PC-3 (cell line): ENCODE data around the gene ADARB2. TPM values are rescaled to one million over a fixed set of nuclear protein-coding genes. Genes with fewer than 3 reads are reported as not detected.

ENCODE experiments used
- ATAC-seq: fragments of 200-7000 bp; cut with Tn5 transposase; 2 replicates; pipeline ENCODE4 v1.9.1; 2020; ENCODE audit warnings: mild to moderate bottlenecking, moderate library complexity
- BruUV-seq: library from RNA; stranded (reverse); fragments of 400-500 nt; replicated peaks from 2 replicates; lab custom pipeline; 2021; lab: Mats Ljungman, UMichigan
- CTCF ChIA-PET: fragments of 300-600 bp; sonication (Branson Sonifier 250); formaldehyde crosslinking; loops from one replicate; lab custom pipeline; 2022; ENCODE audit warnings: antibody characterized with exemption; lab: Charles Lee
- POLR2A ChIA-PET: fragments of 300-600 bp; sonication (Branson Sonifier 250); formaldehyde crosslinking; loops from one replicate; lab custom pipeline; 2022; ENCODE audit warnings: antibody characterized with exemption; ENCODE audit not compliant: unreplicated experiment; lab: Charles Lee
- DNase-seq: peaks from one replicate; pipeline ENCODE4 v3.0.0-alpha.2; 2015
- H2AFZ ChIP-seq: fragments of 300-600 bp; sonication (generic); 2 replicates; pipeline ENCODE4 v1.6.0; 2016; ENCODE audit warnings: antibody characterized with exemption, low read length
- H3F3A ChIP-seq: fragments of 300-600 bp; sonication (generic); one replicate; pipeline ENCODE4 v1.6.0; 2017; ENCODE audit warnings: antibody characterized with exemption, low read length, control low read depth, mild to moderate bottlenecking; ENCODE audit not compliant: unreplicated experiment
- H3K27ac ChIP-seq: fragments of 300-600 bp; sonication (generic); 2 replicates; pipeline ENCODE4 v1.5.1; 2016; ENCODE audit warnings: mild to moderate bottlenecking, low read length
- H3K27me3 ChIP-seq: fragments of 300-600 bp; sonication (generic); 2 replicates; pipeline ENCODE4 v1.6.1; 2016; ENCODE audit warnings: low read length, mixed read lengths
- H3K36me3 ChIP-seq: fragments of 300-600 bp; sonication (generic); 2 replicates; pipeline ENCODE4 v1.6.1; 2016; ENCODE audit warnings: low read depth, mixed run types, low read length, mixed read lengths
- H3K4me1 ChIP-seq: fragments of 300-600 bp; sonication (generic); 2 replicates; pipeline ENCODE4 v1.5.1; 2016; ENCODE audit warnings: low read length; ENCODE audit not compliant: insufficient read depth
- H3K4me2 ChIP-seq: fragments of 300-600 bp; sonication (generic); 2 replicates; pipeline ENCODE4 v1.6.0; 2016; ENCODE audit warnings: low read length
- H3K4me3 ChIP-seq: fragments of 300-600 bp; sonication (generic); 2 replicates; pipeline ENCODE4 v1.5.1; 2016; ENCODE audit warnings: mild to moderate bottlenecking, low read length, mixed read lengths
- H3K79me2 ChIP-seq: fragments of 300-600 bp; sonication (generic); 2 replicates; pipeline ENCODE4 v1.6.1; 2017; ENCODE audit warnings: low read length, mixed read lengths
- H3K9ac ChIP-seq: fragments of 300-600 bp; sonication (generic); 2 replicates; pipeline ENCODE4 v1.6.0; 2016; ENCODE audit warnings: mild to moderate bottlenecking, low read length
- H3K9me2 ChIP-seq: fragments of 300-600 bp; sonication (generic); replicated peaks from 2 replicates; pipeline ENCODE4 v1.6.1; 2016; ENCODE audit warnings: mixed run types, low read length, mixed read lengths
- H3K9me3 ChIP-seq: fragments of 300-600 bp; sonication (generic); 2 replicates; pipeline ENCODE4 v1.6.1; 2016; ENCODE audit warnings: low read length, mixed read lengths
- H4K20me1 ChIP-seq: fragments of 300-600 bp; sonication (generic); 2 replicates; pipeline ENCODE4 v1.6.1; 2016; ENCODE audit warnings: low read length, mixed read lengths
- EZH2 ChIP-seq: fragments of 300-600 bp; sonication (generic); IDR thresholded peaks from one replicate; pipeline ENCODE4 v1.6.1; 2017; ENCODE audit warnings: antibody characterized with exemption, mild to moderate bottlenecking, low read length; ENCODE audit not compliant: unreplicated experiment
- EZH2phosphoT487 ChIP-seq: fragments of 300-600 bp; sonication (generic); IDR thresholded peaks from 2 replicates; pipeline ENCODE4 v1.6.1; 2018; ENCODE audit warnings: mild to moderate bottlenecking, antibody characterized with exemption, low read length, borderline replicate concordance
- intact Hi-C: fragments of 100-400 bp; cut with micrococcal nuclease; formaldehyde crosslinking; loops from 2 replicates; pipeline ENCODE4 v1.9.0; 2023
- total RNA-seq: library from RNA; depleted of rRNA; stranded (reverse); fragments of >200 nt; gene quantifications from 2 replicates; pipeline ENCODE4 v1.2.3, GENCODE V29; 2014
- TF ChIP-seq, protein P1 (sequence below): fragments of 300-600 bp; sonication (generic); conservative IDR thresholded peaks from 2 replicates; pipeline ENCODE4 v1.5.1; 2017; ENCODE audit warnings: antibody characterized with exemption, low read depth, mild to moderate bottlenecking, low read length

Gene ADARB2
- total RNA-seq, 1 experiment from 2014 or later = not detected

DNA sequence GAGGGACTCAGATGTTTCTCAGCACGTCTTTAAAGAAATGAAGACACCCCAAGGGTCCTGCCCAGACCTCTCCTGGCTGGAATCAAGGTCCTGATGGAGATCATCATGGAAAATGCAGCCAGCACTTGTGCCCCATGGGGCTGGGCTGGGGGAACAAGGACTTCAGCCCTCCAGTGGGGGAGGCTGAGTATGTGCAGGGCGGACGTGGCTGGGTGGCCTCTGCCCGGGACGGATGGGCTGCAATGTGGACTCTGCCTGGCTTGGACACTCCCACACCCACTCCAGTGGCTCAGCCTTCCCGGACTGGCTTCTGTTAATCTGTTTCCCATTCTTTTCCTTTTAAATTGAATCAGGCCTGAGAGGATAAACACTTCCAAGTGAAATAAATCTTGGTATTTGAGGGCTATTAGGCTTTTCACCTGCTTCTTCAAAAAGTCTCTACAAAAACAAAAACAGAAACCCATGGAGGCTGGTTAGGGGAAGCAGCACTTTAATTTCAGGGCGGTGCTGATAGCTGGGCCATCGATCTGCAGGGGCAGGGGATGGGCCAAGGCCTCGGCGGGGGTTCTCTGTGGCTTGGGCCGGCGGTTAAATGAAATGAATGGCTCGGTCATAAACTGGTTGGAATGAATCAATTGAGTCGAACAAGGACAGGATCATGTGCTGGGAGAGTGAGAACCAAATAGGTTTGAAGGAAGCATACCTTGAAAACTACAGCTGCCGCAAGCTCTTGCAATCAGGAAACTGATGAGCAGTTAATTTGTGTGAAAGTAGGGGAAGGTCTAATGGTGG, 51.4 kb downstream of the ADARB2 start:
- TF ChIP-seq EZH2phosphoT487 (no peak), EZH2 (no peak)
- TF ChIP-seq, protein P1, sequence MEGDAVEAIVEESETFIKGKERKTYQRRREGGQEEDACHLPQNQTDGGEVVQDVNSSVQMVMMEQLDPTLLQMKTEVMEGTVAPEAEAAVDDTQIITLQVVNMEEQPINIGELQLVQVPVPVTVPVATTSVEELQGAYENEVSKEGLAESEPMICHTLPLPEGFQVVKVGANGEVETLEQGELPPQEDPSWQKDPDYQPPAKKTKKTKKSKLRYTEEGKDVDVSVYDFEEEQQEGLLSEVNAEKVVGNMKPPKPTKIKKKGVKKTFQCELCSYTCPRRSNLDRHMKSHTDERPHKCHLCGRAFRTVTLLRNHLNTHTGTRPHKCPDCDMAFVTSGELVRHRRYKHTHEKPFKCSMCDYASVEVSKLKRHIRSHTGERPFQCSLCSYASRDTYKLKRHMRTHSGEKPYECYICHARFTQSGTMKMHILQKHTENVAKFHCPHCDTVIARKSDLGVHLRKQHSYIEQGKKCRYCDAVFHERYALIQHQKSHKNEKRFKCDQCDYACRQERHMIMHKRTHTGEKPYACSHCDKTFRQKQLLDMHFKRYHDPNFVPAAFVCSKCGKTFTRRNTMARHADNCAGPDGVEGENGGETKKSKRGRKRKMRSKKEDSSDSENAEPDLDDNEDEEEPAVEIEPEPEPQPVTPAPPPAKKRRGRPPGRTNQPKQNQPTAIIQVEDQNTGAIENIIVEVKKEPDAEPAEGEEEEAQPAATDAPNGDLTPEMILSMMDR = no peak
- BruUV-seq = no TSS peak

GRCh38 chr10:1684991-1685390, 52.3 kb downstream of the ADARB2 start:
- ChIA-PET CTCF (no interaction called here), POLR2A (no interaction called here)
- no peaks in the 10 kb centered on the region for H4K20me1 ChIP-seq
- no peak overlapping the region for H3K9ac ChIP-seq
- no TSS peak for BruUV-seq
- H3K79me2 ChIP-seq = no peaks in the 10 kb centered on the region
- no peak overlapping the region for H2AFZ ChIP-seq
- intact Hi-C loops = no loop called here
- H3K4me2 ChIP-seq = no peak overlapping the region
- H3K9me2 ChIP-seq = no peaks in the 10 kb centered on the region
- no peaks in the 10 kb centered on the region for H3K9me3 ChIP-seq
- DNase-seq (no peak), ATAC-seq (no peak)
- no peak for TF ChIP-seq EZH2phosphoT487
- TF ChIP-seq EZH2 = no peak
- TF ChIP-seq, protein P1 = no peak
- H3K27me3 ChIP-seq = no peaks in the 10 kb centered on the region
- H3K4me1 ChIP-seq = no peaks in the 10 kb centered on the region
- H3K4me3 ChIP-seq = no peak overlapping the region
- no peaks in the 10 kb centered on the region for H3F3A ChIP-seq
- no peak overlapping the region for H3K27ac ChIP-seq
- H3K36me3 ChIP-seq = no peaks in the 10 kb centered on the region

More for the DNA sequence above, 51.4 kb downstream of the ADARB2 start:
- Histone ChIP-seq H3K9ac (no peak overlapping the region), H3K36me3 (no peaks in the 10 kb centered on the region), H2AFZ (no peak overlapping the region), H3K4me2 (no peak overlapping the region), H3K9me2 (no peaks in the 10 kb centered on the region), H4K20me1 (no peaks in the 10 kb centered on the region), H3F3A (no peaks in the 10 kb centered on the region), H3K79me2 (no peaks in the 10 kb centered on the region), H3K9me3 (no peaks in the 10 kb centered on the region), H3K27me3 (no peaks in the 10 kb centered on the region), H3K4me3 (no peak overlapping the region), H3K4me1 (no peaks in the 10 kb centered on the region), H3K27ac (no peak overlapping the region)
- CTCF ChIA-PET = no interaction called here
- DNase-seq (no peak), ATAC-seq (no peak)
- POLR2A ChIA-PET = no interaction called here
- intact Hi-C loops = no loop called here

DNA sequence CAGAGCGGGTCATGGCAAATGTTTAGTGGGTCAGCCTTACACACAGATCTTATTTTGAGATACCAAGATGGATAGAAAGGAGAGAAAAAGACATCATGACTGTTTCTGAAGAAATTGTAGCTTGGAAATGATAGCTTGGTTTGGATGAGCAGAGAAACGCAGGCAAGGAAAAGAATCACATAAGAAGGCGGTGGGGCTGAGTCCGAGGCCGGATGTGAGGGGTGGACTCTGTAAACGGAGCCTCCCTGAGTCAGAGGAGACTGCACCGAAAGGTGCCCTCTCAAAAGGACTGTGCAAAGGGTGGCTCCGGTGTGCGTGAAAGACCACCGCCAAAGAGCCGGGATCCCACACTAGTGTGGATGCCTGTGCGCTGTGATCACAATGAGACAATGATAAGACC, 53.7 kb downstream of the ADARB2 start:
- DNase-seq = no peak
- H3K4me1 ChIP-seq = no peaks in the 10 kb centered on the region
- no peak overlapping the region for H3K27ac ChIP-seq
- no TSS peak for BruUV-seq
- ATAC-seq = no peak
- no peak overlapping the region for H3K9ac ChIP-seq
- POLR2A ChIA-PET = no interaction called here
- no peaks in the 10 kb centered on the region for H3F3A ChIP-seq
- H3K9me3 ChIP-seq = no peaks in the 10 kb centered on the region
- H2AFZ ChIP-seq = no peak overlapping the region
- no peaks in the 10 kb centered on the region for H3K79me2 ChIP-seq
- H3K27me3 ChIP-seq = no peaks in the 10 kb centered on the region
- no peak overlapping the region for H3K4me3 ChIP-seq
- no peaks in the 10 kb centered on the region for H3K36me3 ChIP-seq
- H3K4me2 ChIP-seq = no peak overlapping the region
- intact Hi-C loops = no loop called here
- TF ChIP-seq, protein P1 = no peak
- TF ChIP-seq EZH2 (no peak), EZH2phosphoT487 (no peak)
- H4K20me1 ChIP-seq = no peaks in the 10 kb centered on the region
- CTCF ChIA-PET = no interaction called here
- H3K9me2 ChIP-seq = no peaks in the 10 kb centered on the region
